Measurements from ENCODE around the gene MLST8.

DNA sequence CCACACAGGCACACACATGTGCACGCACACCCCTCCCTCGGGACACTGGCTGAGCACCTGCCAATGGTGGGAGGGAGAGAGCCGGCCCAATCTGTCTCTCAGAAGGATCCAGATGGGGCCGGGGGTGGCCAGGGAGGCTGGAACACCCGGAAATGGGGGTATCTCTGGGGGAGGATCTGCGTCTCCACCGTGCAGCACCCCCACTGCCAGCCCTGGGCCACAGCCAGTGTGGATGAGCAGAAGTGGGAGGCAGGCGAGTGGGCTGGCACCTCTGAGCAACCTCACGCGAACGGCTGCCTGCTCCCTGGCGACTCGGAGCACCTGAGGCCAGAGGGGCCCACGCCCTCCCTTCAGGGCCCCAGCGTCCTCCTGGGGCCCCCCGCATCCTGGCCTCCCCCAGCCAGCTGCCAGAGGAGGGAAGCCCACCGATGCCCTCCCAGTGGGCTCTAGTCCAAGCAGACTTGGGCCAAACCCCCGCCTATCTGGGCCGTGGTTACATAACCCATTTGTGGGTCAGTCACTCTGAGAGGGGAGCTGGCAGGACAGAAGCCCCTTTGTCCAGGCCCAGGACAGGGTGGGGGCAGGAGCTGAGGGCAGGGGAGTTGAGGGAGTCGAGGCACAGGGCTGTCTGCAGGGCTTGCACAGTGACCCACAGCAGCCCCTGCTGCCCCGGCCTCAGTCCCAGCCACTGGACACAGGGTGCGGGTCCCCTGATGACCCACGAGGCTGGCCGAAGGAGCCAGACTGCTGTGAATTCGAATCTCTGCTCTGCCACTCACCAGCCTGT is 14.4 kb upstream of the MLST8 start:
- no peak for TF ChIP-seq CTCF (IDR thresholded peaks at IDR 0.05)
- no peak for TF ChIP-seq POLR2A (IDR thresholded peaks at IDR 0.05)

All from uterus (tissue), 2 donors.